Head of caudate nucleus (tissue), 42 donors: ENCODE results near the gene CKS1B.

Experiments used
- DNase-seq, 42 donors: peaks; one replicate each; pipeline versions ENCODE4 v3.0.0 to v3.0.0-alpha.2; 2020 to 2021; ENCODE audit warnings: mixed read lengths in 7 of 42
- intact Hi-C: fragments of 100-400 bp; cut with DNase I; formaldehyde crosslinking; loops from one replicate; pipeline ENCODE4 v1.15.0; 2022

CKS1B gene

DNA sequence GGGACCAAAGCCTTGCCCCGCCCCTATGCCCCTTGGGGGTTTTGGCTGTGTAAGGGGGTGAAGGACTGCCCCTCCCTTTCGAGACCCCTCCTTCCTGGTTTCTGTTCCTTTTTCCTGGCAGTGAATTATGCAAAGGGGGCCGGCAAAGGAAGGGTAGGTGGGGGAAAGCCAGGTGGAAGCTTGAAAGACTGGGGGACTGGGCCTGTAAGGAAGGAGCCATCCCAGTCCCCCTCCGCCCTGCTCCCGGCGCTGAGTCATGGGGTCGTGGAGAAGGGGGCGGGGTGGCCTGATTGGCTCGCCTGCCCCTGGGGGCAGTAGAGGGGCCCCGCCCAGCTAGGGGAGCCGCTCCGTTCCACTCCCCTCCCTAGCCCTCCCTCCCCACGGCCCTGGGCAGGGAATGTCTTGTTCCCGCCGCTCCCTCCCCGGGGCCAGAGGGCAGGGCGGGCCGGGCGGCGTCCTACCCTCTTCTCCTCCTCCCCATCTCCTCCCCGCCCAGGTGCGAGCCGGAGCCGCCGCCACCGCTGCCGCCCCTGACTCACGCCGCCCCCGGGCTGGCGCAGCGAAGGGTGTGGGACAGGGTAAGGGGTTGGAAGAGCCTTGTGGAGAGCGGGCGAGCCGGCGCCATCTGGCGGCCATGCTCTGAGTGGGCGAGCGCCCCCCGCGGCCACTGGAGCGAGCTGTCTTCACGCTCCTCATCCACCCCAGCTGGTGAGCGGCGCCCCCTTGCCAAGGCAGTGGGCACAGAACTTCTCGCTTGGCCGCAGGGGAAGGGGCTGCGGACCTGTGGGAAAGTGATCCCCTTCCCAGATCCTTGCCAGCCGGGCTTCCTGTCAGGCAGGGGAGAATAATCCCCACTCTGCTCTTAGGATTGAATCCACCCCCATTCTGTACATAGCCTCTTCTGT, 42.8 kb downstream of the CKS1B start:
- DNase-seq: peak; percentile 71 to 95 (median 89)
- intact Hi-C loops: no loop called here

- DNase-seq: no peak
- intact Hi-C loops: no loop called here
These were observed 43.5 kb downstream of the CKS1B start for GRCh38 chr1:155017946-155018316.

- no peak for DNase-seq
- intact Hi-C loops: no loop called here
These were observed 44.3 kb downstream of the CKS1B start for GRCh38 chr1:155018617-155019348.

GRCh38 chr1:155019377-155020245, 45.1 kb downstream of the CKS1B start:
- DNase-seq: peak in 10 of 42 donors; percentile 24 to 77 (median 48)
- intact Hi-C loops: no loop called here

- intact Hi-C loops: no loop called here
- DNase-seq: no peak
These were observed 47.9 kb downstream of the CKS1B start for GRCh38 chr1:155022136-155022926.

DNA sequence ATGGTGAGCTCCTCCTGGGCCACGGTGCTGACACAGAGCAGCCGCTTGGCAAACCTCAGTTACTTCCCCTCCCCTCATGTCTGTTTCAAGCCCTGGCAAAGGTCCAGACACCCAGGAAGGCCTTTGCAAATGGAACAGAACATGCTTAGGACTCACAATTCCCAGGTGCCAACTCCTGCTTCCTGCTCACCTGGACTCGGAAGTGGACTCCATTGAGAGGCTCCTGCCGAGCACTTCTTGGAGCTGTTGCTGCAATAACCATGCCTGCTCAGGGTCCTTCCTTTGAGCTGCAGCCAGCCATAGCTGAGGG, 48.4 kb downstream of the CKS1B start:
- DNase-seq: no peak
- intact Hi-C loops: no loop called here

DNA sequence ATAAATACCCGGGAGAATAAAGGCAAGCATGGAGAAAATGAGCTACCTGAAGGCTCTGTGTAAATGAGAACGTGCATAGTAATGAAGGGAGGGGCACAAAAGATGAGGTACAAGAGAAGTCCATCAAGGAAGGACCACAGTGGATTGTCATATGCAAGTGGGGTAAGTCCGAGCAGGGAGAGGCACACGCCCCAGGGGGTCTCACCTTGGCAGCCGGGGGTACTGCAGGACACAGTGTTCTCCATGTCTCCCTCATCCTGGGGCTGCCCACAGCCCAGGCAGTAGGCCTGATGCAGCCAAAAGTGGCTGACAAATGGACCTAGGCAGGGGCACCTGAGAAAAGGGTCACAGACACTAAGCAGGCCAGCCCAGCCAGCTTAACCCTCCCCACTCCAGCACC, 49.1 kb downstream of the CKS1B start:
- DNase-seq: no peak
- intact Hi-C loops: no loop called here

DNA sequence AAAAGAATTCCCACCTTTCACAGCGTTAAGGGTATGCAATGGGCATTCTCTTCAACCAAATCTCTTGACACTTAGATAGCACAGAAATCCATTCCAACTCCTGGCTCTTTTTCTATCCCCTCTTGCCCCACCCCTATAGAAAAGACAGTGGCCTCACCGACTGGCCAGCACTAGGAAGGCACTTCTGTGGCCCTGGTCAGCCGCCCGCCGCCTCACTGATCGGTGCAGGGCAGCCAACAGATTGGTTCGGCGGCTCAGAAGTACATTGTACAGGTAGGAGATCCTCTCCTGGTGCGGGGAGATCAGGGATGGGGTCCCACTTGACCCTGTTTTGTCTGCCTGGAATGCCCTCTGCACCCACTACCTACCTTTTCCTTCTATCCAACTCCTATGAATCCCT, 49.8 kb downstream of the CKS1B start:
- DNase-seq: no peak
- intact Hi-C loops: no loop called here

GRCh38 chr1:155026154-155026553, 51.7 kb downstream of the CKS1B start:
- intact Hi-C loops: no loop called here

GRCh38 chr1:155026588-155026987, 52.1 kb downstream of the CKS1B start:
- no peak for DNase-seq
- intact Hi-C loops: no loop called here

More at GRCh38 chr1:155026154-155026553, 51.7 kb downstream of the CKS1B start:
- no peak for DNase-seq
